K562 (cell line): Measurements from ENCODE around the gene AP3S2. TPM values are rescaled to one million over a fixed set of nuclear protein-coding genes. Genes with fewer than 3 reads are reported as not detected.
A peak's percentile ranks its signal among the peaks of the same experiment; 100 is the strongest.

Source experiments
- ATAC-seq: fragments of 200-7000 bp; cut with Tn5 transposase; 3 replicates; pipeline ENCODE4 v1.9.1; 2020; ENCODE audit warnings: moderate library complexity
- BruUV-seq: library from RNA; stranded (reverse); fragments of 400-500 nt; replicated peaks from 2 replicates; lab custom pipeline; 2021; lab: Mats Ljungman, UMichigan
- CTCF ChIA-PET: fragments of 300-600 bp; formaldehyde crosslinking; extraction: SDS; loops from one replicate; lab custom pipeline; 2021; ENCODE audit warnings: low intra/inter-chr PET ratio; lab: Yijun Ruan, JAX
- POLR2A ChIA-PET: fragments of 300-600, 350-650 bp; sonication (Branson Sonifier 250); formaldehyde crosslinking; extraction: SDS; loops from one replicate; lab custom pipeline; 2021; ENCODE audit warnings: antibody characterized with exemption, inconsistent platforms; lab: Yijun Ruan, JAX
- DNase-seq, 4 experiments: peaks; one replicate each; pipeline versions ENCODE4 v3.0.0 to v3.0.0-alpha.2; 2011 to 2018; ENCODE audit warnings: low spot score in 3 of 4, mixed read lengths in 3 of 4; ENCODE audit errors: extremely low read depth in 1 of 4
- FAIRE-seq: peaks from 2 replicates; lab custom pipeline; 2011; peaks lifted over from hg19 to GRCh38; lab: Jason Lieb, UNC
- H2AFZ ChIP-seq: 2 replicates; pipeline ENCODE4 v1.6.0; 2011; ENCODE audit warnings: low read depth, low read length, control low read depth, inconsistent platforms
- H3K27ac ChIP-seq: fragments of 200-600 bp; 3 replicates; pipeline ENCODE4 v1.8.0; 2011; ENCODE audit warnings: low read depth, mild to moderate bottlenecking, control low read depth, inconsistent platforms, low read length, moderate library complexity, mixed read lengths; ENCODE audit errors: extremely low read depth
- H3K27me3 ChIP-seq, 2 experiments: fragments of 300-600 bp in 1 of 2; 2 replicates in 1 of 2; 3 replicates in 1 of 2; pipeline versions ENCODE4 v1.6.0 to v1.8.0; 2011; ENCODE audit warnings: inconsistent platforms in 2 of 2, low read length in 2 of 2, mild to moderate bottlenecking in 1 of 2, mixed read lengths in 1 of 2, moderate library complexity in 1 of 2; ENCODE audit not compliant: control insufficient read depth in 2 of 2, insufficient read depth in 2 of 2
- H3K36me3 ChIP-seq: fragments of 300-600 bp; 3 replicates; pipeline ENCODE4 v1.8.0; 2011; ENCODE audit warnings: mild to moderate bottlenecking, low read length, inconsistent platforms; ENCODE audit not compliant: control insufficient read depth, insufficient read depth
- H3K4me1 ChIP-seq, 2 experiments: fragments of 200-600 bp in 1 of 2; replicated peaks in 1 of 2; 2 replicates in 1 of 2; 3 replicates in 1 of 2; pipeline versions ENCODE4 v1.5.1 to v1.8.0; 2011; ENCODE audit warnings: inconsistent platforms in 2 of 2, low read length in 2 of 2, mild to moderate bottlenecking in 1 of 2, mixed read lengths in 1 of 2, moderate library complexity in 1 of 2; ENCODE audit not compliant: control insufficient read depth in 2 of 2, insufficient read depth in 2 of 2
- H3K4me2 ChIP-seq: 2 replicates; pipeline ENCODE4 v1.6.1; 2011; ENCODE audit warnings: low read length, control low read depth, inconsistent platforms, mixed read lengths; ENCODE audit not compliant: insufficient read depth
- H3K4me3 ChIP-seq: fragments of 200-600 bp; sonication (generic), shearing (Covaris generic); 2 replicates; pipeline ENCODE4 v1.5.1; 2016; ENCODE audit warnings: control low read depth, inconsistent platforms
- H3K79me2 ChIP-seq: fragments of 200-600 bp; 3 replicates; pipeline ENCODE4 v1.8.0; 2011; ENCODE audit warnings: low read length, inconsistent platforms; ENCODE audit not compliant: control insufficient read depth, insufficient read depth
- H3K9ac ChIP-seq, 2 experiments: 2 replicates each; pipeline versions ENCODE4 v1.6.0 to v1.6.1; 2011; ENCODE audit warnings: low read depth in 2 of 2, low read length in 2 of 2, control low read depth in 1 of 2, inconsistent platforms in 1 of 2, mild to moderate bottlenecking in 1 of 2, mixed read lengths in 1 of 2; ENCODE audit not compliant: insufficient read depth in 1 of 2
- H3K9me1 ChIP-seq: one replicate; pipeline ENCODE4 v1.6.0; 2011; ENCODE audit warnings: inconsistent platforms, mild to moderate bottlenecking, low read length, moderate library complexity; ENCODE audit not compliant: control insufficient read depth, insufficient read depth
- H3K9me3 ChIP-seq: replicated peaks from 2 replicates; pipeline ENCODE4 v1.5.1; 2011; ENCODE audit warnings: low read depth, low read length, inconsistent platforms; ENCODE audit not compliant: control insufficient read depth, insufficient read depth
- H4K20me1 ChIP-seq: replicated peaks from 2 replicates; pipeline ENCODE4 v1.6.1; 2011; ENCODE audit warnings: low read length, inconsistent platforms, mixed read lengths; ENCODE audit not compliant: control insufficient read depth, insufficient read depth
- BCOR ChIP-seq: fragments of 450-650 bp; IDR thresholded peaks from 2 replicates; pipeline ENCODE4 v1.6.1; 2016
- CREB3 ChIP-seq: fragments of 450-650 bp; conservative IDR thresholded peaks from 2 replicates; pipeline ENCODE4 v1.6.1; 2016; ENCODE audit warnings: missing genetic modification characterization, low read depth, mild to moderate bottlenecking, missing compliant biosample characterization, moderate library complexity
- CXXC5 ChIP-seq: fragments of 250-450 bp; sonication (Bioruptor Pico); IDR thresholded peaks from 2 replicates; pipeline ENCODE4 v1.8.0; 2022; ENCODE audit warnings: inconsistent platforms, mild to moderate bottlenecking, moderate library complexity
- SMARCA5 ChIP-seq: fragments of 450-650 bp; IDR thresholded peaks from 2 replicates; pipeline ENCODE4 v1.6.1; 2016
- ZFP36 ChIP-seq: fragments of 150-350 bp; IDR thresholded peaks from 2 replicates; pipeline ENCODE4 v1.6.1; 2018; ENCODE audit warnings: low read length, low read depth; ENCODE audit not compliant: partially characterized antibody
- WGBS: fragments of 100-300 bp; shearing (Covaris generic); methylation state at CpG from one replicate; pipeline ENCODE4 v1.1.6; 2016; ENCODE audit warnings: low coverage, mixed read lengths; ENCODE audit not compliant: insufficient coverage; ENCODE audit errors: missing lambda C conversion rate; 5-methylcytosine and 5-hydroxymethylcytosine counted together
- in situ Hi-C: fragments of 300-500 bp; cut with MboI; formaldehyde crosslinking; loops from 4 replicates; pipeline ENCODE4 v1.15.0; 2018; ENCODE audit warnings: inconsistent platforms, mixed read lengths
- intact Hi-C: fragments of 100-400 bp; cut with micrococcal nuclease; formaldehyde crosslinking; loops from 2 replicates; pipeline ENCODE4 v1.14.2; 2022
- polyA plus RNA-seq, 8 experiments: library from polyadenylated mRNA; depleted of rRNA in 4 of 8; stranded (reverse) in 5 of 8; unstranded in 3 of 8; fragments of >200 nt; fragmentation: Nextera tagmentation in 2 of 8; fragmentation: Illumina TruSeq in 1 of 8; extraction: Ambion mirVana in 2 of 8; extraction: Trizol in 1 of 8; gene quantifications; 2 replicates each; pipeline versions ENCODE4 v1.2.1 to v1.2.3, GENCODE V29; 2011 to 2014; ENCODE audit warnings: inconsistent platforms in 1 of 8, missing spikeins in 1 of 8
- total RNA-seq, 7 experiments: library from RNA; depleted of rRNA in 6 of 7; stranded (reverse); fragments of >200 nt in 6 of 7; fragmentation: Illumina TruSeq in 2 of 7; extraction: Trizol in 2 of 7; gene quantifications; 2 replicates each; pipeline versions ENCODE4 v1.2.1 to v1.2.3, GENCODE V29; 2011 to 2021; ENCODE audit warnings: low replicate concordance in 1 of 7

The AP3S2 gene
- total and polyA plus RNA-seq, 9 of the 15 experiments (the other 6 are each of a cell fraction or from before 2014, with no cell fraction given) = 16.4 to 54.1 (median 37.4) TPM

GRCh38 chr15:89799918-89800498, 93.8 kb downstream of the AP3S2 start:
- H3K9me1 ChIP-seq = no peaks in the 10 kb centered on the region
- ATAC-seq (no peak), FAIRE-seq (no peak), DNase-seq (no peak)
- H3K79me2 ChIP-seq = no peaks in the 10 kb centered on the region
- BruUV-seq = no TSS peak
- TF ChIP-seq BCOR (peak; percentile 72), SMARCA5 (peak; percentile 91), CREB3 (tag) (no peak), CXXC5 (CRISPR knock-in tag) (no peak), ZFP36 (peak; percentile 97)
- H3K36me3 ChIP-seq = no peaks in the 10 kb centered on the region
- CTCF ChIA-PET = no interaction called here
- no peak overlapping the region for H2AFZ ChIP-seq
- H3K9me3 ChIP-seq = no peaks in the 10 kb centered on the region
- 54% methylated on average over 2 of the region's 2 CpGs for WGBS
- peaks cover 0 to 7% of the 10 kb centered on the region in 2 experiments; a peak in 1 of 5 replicates for H3K27me3 ChIP-seq
- H3K4me2 ChIP-seq = no peak overlapping the region
- H3K27ac ChIP-seq = no peak overlapping the region
- in situ Hi-C loops = no loop called here
- intact Hi-C loops = no loop called here
- peaks cover 2% of the 10 kb centered on the region; the same call in 1 of the 2 replicates for H4K20me1 ChIP-seq
- H3K9ac ChIP-seq = peak overlapping the region in 1 of 2 experiments; percentile 45; a peak in 1 of 4 replicates
- peaks cover 0 to 31% of the 10 kb centered on the region in 2 experiments; a peak in 3 of 5 replicates for H3K4me1 ChIP-seq
- no peak overlapping the region for H3K4me3 ChIP-seq
- POLR2A ChIA-PET = interaction anchor here (1.6 kb wide), 1 partner anchor 17 kb away, joined by 5 read pairs; no protein-coding TSS in a partner anchor
